CD4-positive, alpha-beta T cell treated with Interferon gamma for 1 hour (primary cell): Measurements from ENCODE around the gene ANO2.

Experiments
- DNase-seq: peaks from one replicate; pipeline ENCODE4 v3.0.0-alpha.2; 2020

The ANO2 gene

GRCh38 chr12:5964913-5965900, 20.1 kb upstream of the ANO2 start:
- no peak for DNase-seq

GRCh38 chr12:5963515-5963914, 18.5 kb upstream of the ANO2 start:
- DNase-seq = no peak

- no peak for DNase-seq
Measured at GRCh38 chr12:5960783-5961182, 15.7 kb upstream of the ANO2 start.

- no peak for DNase-seq
Measured at GRCh38 chr12:5956987-5957386, 11.9 kb upstream of the ANO2 start.

GRCh38 chr12:5954661-5955060, 9.6 kb upstream of the ANO2 start:
- no peak for DNase-seq

- DNase-seq = no peak
Measured at GRCh38 chr12:5953835-5954586, 9.0 kb upstream of the ANO2 start.

- DNase-seq = no peak
Measured at GRCh38 chr12:5952031-5952430, 7.0 kb upstream of the ANO2 start.

GRCh38 chr12:5948696-5949095, 3.6 kb upstream of the ANO2 start:
- no peak for DNase-seq

- DNase-seq = no peak
Measured at GRCh38 chr12:5947006-5947405, 1.9 kb upstream of the ANO2 start.

- DNase-seq = no peak
Measured at GRCh38 chr12:5946388-5946787, 1.3 kb upstream of the ANO2 start.

- DNase-seq = no peak
Measured at GRCh38 chr12:5944688-5945070, 380 bp downstream of the ANO2 start.

- DNase-seq = no peak
Measured at GRCh38 chr12:5944053-5944452, 1.0 kb downstream of the ANO2 start.

GRCh38 chr12:5941907-5942306, 3.2 kb downstream of the ANO2 start:
- DNase-seq = no peak

GRCh38 chr12:5927732-5928516, 17.1 kb downstream of the ANO2 start:
- no peak for DNase-seq

- DNase-seq = no peak
Measured at GRCh38 chr12:5925646-5926045, 19.4 kb downstream of the ANO2 start.

- DNase-seq = no peak
Measured at GRCh38 chr12:5924342-5924741, 20.7 kb downstream of the ANO2 start.

- no peak for DNase-seq
Measured at GRCh38 chr12:5923751-5924150, 21.3 kb downstream of the ANO2 start.

GRCh38 chr12:5923043-5923605, 21.9 kb downstream of the ANO2 start:
- DNase-seq = no peak

GRCh38 chr12:5921966-5922899, 22.8 kb downstream of the ANO2 start:
- DNase-seq = no peak

- no peak for DNase-seq
Measured at GRCh38 chr12:5921027-5921909, 23.8 kb downstream of the ANO2 start.
